Stimulated activated CD8-positive, alpha-beta memory T cell treated with anti-CD3 and anti-CD28 coated beads, Interleukin-4, amount 100 ng/mL, for 24 hours (primary cell): Measurements from ENCODE around the gene MMP24OS.

Experiments
- DNase-seq: peaks from one replicate; pipeline ENCODE4 v3.0.0-alpha.2; 2020; ENCODE audit warnings: low read depth

Gene MMP24OS

DNA sequence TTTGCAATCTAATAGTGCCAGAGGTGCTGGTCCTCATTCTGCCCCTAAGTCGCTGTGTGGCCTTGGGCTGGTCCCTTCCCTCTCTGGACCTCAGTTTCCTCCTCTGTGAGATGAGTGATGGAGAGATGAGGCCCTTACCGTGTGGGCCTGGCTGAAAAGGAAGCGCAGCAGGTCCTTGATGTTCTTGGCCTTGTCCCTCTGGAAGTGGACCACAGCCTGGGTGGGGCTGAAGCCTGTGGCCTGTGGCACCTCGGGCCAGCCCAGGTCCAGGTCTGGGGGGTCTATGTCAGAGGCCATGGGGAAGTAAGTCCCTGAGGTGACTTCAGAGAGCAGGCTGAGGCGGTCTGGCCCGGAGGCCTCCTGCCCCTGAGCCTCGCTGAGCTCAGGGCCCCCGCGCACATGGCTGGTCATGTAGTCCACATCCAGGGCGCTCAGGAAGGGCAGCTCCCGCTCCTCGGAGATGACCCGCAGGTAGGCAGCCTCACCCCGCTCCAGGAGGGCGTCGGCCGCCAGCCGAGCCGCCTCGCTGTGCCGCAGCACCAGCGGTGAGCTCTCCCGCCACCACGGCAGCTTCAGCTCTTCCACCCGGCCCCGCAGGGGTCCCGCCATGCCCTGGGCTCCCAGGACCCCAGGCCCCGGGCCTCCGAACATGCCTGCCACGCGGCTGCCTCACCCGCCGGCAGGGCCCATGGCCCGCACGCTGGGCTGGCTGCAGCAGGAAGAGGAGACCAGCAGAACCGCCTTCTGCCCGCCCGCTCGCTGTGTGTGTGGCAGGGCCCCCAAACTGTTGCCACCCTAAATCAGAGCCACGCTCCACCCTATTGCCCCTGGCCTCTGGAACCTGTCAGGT lies 14.0 kb upstream of the MMP24OS start, which contains the start of gene FAM83C:
Gene FAM83C, minus strand, starts transcription at position 772 of the 850 bp plus-strand sequence. Its CDS starts 121 bp downstream, at position 651.
- DNase-seq, result no peak

DNA sequence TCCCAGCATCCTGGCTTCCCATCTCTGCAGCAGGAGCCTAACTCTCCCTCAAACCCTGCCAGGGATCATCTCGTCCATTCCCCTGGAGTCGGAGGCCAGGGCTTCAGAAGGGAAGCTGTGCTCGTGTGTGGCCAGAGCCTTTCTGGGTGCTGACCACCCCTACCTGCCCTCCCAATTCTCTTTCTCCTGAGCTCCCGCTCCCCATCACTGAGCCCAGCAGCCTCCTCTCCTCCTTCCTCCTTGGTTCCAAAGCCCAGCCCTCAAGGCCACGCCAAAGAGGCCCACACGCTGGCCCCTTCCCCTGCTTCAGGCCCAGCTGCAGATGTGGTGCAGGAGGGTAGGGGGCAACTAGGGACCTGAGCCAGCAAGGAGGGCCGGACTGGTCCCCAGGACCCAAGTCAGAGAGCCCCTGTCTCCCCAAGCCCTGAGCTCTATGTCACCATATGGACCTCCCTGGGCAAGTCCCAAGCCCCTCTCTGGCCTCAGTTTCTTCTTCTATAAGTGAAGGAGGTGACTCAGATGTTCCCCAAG lies 13.0 kb upstream of the MMP24OS start:
- no peak for DNase-seq

DNA sequence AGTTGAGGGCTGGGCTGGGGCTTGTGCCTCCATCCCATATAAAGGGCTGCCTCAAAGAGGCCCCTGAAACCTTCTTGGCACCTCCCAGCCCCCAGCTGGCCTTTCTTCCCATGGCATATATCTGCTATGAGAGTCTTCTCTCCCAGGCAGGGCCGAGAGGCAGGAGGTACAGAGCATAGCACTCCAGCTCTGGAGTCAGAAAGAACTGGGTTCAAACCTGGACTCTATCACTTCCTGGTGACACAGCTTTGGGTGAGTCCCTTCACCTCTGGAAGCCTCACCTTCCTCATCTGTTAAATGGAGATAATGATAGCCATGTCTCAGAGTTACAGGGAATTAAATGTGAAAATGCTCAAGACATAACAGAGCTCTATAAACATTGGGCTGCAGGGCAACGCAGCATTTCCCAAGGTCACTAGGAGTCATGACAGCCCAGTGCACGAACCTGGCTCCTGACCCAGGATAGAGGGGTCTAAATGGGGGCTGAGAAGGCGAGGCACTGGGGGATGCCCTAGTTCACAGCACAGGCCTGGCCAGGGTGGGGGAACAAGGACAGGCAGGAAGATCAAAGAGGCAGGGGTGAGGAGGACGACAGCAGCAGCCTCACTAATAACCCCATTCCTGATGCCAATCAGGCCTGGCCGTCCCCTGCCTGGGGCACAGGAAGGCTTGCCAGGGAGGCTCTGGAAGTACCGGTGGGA lies 12.4 kb upstream of the MMP24OS start:
- no peak for DNase-seq

DNA sequence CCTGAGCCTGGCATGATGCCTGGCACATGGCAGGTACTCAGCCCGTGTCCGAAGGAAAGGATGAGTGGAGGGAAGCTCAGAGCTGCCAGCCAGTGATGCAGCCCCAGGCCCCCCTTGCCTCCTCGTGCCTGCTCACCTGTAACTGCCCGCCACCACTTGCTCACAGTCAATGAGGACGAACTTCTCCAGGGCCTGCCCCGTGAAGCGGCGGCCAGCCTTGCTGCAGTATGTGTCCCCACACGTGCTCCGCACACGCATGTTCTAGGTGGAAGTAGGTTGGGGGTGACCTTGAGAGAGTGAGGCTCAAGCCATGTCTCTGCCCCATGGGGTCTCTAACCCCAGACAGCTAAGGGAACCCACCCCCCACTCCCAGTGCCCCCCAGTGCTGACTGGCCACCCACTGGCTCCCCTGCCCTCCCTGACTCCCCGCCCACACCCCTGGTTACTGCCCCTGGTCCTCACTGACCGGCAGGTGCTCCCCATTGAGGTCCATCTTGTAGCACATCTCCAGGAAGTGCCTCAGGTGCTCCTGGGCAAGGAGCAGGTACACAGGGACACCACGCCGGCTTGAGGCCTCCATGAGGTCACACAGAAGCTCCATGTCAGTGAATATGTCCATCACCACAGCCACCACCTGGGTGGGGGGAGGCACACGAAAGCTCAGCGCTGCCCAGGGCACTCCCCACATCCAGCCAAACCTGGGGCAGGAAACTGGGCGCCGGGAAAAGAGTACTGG lies 10.6 kb upstream of the MMP24OS start:
- no peak for DNase-seq

DNA sequence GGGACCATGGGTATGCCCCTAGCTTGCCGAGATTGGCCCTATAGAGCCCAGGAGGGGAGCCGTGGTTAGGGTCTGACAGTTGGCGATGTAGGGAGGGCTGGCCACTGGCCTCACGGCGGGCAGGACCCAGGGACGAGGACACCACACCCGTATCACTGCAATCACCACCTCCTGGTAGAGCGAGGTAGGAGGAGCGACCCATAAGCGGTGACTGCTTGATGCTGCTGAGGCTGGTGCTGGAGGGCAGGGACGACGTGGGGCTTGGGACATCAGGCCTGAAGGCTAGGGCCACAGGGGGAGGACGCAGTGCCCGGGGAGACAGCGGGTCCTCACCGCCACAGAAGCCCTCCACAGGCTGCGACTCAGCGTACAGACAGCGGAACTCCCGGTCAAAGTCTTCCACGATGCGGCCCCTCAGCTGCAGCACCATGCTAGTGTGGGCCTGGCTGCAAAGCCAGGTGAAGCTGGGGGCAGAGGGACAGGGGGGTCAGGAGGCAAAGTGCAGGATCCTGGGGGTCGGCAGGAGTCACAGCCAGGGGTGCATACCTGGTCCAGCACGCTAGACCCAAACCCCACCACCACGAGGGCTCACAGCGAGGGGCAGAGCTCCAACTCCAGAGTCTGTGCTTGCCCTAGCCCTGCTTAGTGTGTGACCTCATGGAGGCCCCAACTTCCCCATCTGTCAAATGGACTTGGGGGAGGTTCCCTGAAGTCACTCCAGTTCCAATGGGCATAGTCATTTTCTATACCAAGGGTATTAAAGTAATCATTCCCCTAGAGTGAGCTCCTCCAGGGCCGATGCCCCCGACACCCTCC lies 9.8 kb upstream of the MMP24OS start:
- no peak for DNase-seq

DNA sequence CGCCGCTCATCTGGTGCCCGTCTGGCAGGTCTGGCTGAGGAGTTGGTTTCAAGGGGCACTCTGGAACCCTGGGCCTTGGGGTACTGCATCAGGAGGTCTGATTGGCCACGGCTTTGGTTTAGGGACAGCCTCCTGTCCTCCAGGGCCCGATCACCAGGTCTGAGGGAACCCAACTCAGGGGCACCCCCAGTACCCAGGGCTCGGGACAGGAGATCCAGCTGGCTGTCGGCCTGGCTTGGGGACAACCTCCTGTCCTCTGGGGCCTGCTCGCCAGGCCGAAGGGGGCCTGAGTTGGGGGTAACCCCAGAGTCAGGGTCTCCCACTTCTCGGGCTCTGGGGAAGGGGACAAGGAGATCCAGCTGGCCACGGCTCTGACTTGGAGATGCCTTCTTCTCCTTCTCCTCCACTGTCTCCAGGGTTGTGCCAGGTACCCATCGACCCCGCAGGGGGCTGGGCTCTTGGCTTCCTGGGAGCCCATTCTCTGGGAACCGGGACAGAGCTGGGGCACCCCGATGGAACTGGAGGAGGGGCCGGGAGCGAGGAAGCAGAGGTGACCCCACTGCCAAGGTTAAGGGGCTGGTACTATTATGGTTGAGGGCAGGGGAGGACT lies 9.1 kb upstream of the MMP24OS start:
- no peak for DNase-seq

DNA sequence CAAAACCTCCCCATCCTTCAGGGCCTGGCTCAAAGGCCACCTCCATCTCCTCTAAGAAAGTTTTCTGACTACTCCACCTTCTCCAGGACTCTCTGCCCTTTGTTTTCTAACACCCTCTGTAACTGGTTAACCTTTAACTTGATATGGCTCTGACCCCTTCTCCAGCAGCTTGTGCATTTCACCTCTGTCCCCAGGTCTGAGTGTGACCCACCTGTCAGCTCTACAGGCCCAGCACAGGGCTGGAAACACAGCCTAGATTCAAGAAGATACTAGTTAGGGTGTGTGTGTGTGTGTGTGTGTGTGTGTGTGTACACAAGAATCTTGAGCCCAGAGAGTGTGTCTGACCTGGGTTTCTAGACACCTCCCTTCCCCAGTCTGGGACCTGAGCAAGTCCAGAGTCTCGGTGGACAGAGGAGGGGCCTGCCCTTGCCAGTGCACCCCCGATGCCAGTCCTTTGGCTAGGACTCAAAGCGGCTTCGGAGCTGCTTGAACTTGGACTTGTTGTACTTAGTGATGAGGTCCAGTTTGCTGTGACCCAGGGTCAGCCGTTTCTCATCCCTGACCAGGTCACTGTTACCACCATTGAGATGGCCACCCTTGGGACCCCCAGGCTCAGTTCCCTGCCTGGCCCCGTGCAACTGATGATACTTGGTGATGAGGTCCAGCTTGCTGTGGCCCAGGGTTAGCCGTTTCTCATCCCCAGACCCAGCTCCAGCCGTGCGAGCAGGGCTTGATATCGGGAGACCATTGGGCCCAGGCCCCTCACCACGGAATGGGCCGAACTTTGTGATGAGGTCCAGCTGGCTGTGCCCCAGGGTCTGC lies 8.4 kb upstream of the MMP24OS start:
- no peak for DNase-seq

DNA sequence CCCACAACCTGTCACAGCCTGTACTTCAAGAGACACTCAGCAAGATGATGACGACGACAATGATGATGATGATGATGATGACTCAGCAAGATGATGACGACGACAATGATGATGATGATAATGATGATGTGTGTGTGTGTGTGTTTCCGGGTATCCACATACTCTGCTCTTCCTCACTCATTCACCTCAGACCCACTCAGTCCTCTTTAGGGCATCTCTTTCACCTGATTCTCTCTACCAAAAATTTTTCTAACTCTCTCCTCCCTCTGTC lies 7.8 kb upstream of the MMP24OS start:
- DNase-seq, result no peak

DNA sequence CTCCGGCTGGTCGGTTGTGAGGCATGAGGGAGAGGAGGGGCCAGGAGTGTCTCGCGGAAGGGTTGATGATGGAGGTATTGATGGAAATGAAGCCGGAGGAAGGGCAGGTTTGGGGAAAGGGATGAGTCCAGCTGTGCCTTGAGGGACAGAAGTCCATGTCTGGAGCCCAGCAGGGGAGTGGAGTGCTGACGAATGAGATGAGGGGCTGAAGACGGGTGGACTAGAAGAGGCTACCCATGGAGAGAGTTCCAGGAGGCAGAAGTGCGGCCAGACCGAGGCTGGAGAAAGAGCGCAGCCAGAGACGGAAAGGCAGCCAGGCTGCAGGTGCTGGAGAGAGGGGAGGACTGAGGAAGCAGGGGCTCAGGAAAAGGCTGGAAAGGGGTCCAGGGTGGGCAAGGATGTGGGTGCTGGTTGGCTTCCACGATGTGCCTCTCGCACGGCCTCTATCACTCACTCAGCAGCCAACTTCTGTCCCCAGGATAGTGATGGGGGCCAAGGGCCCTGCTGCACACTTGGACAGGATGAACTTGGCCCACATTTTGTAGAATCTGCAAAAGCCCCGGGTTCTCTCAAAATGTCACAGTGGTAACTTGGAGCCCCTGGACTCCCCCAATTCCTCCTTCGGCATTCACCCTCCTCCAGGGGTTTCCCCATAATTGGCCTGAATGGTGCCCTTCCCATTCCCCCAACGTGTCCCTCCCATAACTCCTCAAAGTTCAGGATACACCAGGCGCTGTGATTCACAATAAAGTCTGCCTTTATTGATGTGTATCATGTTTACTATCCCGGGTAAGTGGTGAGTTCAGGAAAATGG lies 7.3 kb upstream of the MMP24OS start:
- no peak for DNase-seq

DNA sequence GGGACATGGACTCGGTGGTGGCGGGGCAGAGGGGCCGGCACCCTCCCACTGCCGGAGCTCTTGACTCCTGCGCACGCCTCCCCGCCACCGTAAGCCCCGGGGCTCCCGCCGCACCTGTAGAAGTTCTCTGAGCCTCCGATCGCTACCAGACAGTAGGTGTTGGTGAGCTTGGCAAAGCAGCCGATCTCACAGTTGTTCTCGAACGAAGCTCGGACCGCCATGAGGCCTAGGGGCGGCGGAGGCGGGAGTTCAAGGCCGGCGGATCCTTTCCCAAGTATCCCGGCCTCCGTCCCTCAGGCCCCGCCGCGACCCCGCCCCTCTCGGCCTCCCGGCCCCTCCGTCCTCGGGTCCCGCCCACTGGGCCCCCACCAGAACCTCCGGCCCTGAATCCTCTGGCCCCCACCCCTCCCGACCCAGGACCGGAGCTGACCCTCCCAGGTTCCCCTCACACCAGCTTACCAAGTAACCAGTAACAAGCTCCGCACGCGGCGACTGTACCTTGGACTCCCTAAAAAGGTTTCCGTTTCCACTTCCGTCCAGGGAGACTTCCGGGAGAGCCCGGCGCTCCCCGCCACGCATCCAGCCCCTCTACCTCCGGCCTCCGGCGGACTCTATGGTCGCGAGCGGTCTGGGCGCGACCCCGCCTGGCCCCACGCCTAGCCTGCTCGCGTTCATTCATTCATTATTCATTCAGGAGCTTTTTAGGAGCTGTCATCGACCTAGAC lies 6.5 kb upstream of the MMP24OS start, which contains the start of gene EIF6:
Gene EIF6, minus strand, starts transcription at position 506 of the 725 bp plus-strand sequence. Its CDS starts 285 bp downstream, at position 221.
- DNase-seq, result peak; percentile 74

DNA sequence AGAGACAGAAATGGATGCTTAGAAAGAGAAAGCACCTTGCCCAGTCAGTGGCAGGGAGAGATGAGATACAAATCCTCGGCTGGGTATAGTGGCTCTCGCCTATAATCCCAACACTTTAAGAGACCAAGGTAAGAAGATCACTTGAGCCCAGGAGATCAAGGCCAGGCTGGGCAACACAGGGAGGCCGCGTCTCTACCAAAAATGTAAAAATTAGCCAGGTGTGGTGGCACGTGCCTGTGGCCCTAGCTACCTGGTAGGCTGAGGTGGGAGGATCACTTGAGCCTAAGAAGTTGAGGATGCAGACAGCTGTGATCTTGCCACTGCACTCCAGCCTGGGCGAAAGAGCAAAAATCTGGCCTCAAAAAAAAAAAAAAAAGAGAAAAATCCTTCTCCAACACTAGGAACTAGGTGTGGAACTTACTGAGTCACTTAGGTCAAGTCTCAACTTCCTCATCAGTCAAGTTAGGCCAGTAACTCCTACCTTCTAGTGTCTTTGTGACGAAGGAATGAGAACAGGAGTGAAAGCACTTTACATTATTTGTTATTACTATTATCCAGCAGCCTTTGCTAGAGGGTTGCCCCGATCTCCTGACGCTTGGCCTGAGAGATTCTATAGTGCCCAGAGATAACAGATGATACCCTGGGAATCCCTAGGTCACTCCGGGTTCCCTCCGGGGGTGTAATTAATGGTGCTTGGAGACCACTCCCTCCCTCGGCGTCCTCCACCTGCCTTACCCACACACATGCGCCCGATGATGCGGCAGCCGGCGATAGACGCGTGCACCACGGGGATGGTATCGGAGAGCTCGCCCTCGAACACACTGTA lies 5.7 kb upstream of the MMP24OS start:
- DNase-seq, result no peak

DNA sequence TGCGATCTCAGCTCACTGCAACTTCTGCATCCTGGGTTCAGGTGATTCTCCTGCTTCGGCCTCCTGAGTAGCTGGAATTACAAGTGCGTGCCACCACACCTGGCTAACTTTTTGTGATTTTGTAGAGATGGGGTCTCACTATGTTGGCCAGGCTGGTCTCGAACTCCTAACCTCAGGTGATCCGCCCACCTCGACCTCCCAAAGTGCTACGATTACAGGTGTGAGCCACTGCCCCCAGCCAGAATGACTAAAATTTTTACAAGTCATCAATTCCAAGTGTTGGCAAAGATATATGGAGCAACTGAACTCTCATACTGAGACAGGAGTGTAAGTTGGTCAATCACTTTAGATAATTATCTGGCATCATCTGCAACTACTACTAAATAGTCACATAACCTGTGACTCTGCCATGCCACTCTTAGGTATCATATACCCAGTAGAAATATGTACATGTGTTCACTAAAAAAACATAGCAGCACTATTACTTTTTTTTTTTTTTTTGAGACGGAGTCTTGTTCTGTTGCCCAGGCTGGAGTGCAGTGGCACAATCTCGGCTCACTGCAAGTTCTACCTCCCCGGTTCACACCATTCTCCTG lies 3.7 kb upstream of the MMP24OS start:
- DNase-seq, result no peak

DNA sequence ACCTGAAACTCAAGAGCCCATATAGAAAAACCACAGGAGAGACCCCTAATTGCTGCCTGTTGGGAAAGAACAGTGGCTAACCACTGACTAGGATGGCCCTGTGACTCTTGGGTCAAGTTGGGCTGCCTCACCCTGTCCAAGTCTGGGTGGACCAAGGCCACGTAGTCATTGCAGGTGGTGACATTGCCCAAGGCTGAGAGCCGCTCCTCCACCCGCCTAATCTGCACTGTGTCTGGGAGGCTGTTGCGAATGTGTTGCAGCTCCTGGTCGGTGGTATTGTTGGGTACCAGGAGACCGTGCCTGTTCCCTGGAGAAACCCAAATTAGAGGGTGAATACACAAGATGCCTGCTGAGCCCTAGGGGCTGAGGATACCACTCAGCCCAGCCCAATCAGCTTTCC lies 2.6 kb upstream of the MMP24OS start:
- no peak for DNase-seq

DNA sequence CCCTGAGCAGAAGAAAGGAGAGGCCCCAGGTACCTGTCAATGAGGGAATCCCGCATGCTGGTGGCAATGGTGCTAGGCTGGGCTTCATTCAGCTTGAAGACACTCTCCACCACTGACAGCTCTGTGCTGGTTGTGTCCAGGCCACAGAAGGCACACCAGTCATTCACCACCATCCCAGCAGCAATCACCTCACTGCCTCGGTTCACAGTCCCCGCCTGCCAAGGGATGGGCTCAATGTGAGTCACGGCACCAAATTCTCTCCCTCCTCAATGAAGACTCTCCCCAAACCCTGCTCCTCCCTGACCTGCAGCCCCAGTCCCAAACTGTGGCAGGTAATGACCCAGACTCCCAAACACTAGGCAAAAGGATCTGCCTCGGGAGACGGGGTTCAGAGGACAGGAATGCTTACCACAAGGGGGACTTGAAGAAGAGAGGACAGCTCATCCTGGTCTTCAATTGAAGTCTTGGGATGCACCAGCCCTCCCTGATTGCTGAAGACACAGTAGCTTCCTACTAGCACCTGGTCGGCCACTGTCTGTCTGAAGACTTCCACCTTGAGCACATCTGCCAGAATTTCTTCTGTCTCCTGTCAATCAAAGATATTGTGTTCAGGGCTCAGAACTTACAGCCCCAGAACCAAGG lies 1.7 kb upstream of the MMP24OS start:
- no peak for DNase-seq

DNA sequence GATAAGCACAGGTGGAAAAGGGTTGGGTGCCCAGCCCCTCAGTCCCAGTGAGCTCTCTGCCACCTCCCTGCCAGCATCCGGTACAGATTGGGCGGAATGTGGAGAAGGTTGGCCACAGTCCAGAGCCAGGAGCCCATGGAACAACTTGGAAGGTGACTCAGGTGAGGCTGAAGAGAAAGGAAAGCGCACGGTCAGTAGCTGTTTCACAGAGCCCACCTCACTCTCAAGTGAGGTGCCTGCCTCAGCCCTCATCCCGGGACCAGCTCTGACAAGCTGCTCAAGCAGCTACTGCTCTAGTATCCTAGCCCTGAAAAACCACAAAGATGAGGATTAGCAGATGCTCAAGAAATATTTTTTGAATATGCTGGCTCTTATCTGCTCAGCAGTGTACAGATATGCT lies 1.1 kb upstream of the MMP24OS start:
- DNase-seq, result no peak

DNA sequence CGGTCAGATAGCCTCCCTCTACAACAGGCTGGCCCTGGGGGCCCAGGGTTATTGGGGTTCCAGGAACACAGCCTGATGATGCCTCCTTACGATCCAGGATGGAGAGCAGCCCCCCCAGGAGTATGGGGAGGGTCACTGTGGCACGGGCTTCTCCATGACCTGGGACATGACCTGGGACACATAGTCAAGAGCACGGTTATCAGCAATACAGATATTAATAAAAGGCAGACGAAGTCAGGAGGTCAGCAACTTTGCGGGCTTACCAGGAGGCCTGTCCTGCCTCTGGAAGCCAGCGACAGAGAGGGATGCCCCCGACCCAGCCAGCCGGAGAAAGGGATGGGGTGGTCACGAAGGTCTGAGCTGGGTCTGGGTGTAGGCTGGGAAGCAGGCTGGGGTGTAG lies 795 bp downstream of the MMP24OS start:
- no peak for DNase-seq

DNA sequence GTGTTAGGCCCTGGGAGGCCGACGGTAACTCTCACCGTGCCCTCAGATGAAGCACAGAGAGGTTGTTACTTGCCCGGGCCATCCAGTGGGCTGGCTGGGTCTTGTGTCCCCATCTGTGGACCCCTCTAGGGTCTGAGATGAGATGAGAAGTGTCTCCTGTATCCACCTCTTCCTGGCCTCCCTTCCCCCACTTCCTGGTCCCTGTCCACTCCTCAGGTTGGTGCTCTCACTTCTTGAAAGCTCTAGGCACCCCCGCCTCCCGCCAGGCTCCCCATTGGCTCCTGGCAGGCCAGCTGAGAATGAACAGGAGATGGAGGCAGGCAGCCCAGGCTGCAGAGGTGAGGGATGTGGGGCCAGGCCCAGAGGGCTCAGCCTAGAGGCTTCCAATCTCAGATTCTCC lies 1.5 kb downstream of the MMP24OS start:
- DNase-seq, result no peak
